Measurements from ENCODE around the gene AASS. TPM values are rescaled to one million over a fixed set of nuclear protein-coding genes. Genes with fewer than 3 reads are reported as not detected.

AASS gene
- polyA plus RNA-seq, 1 experiment = 7.1 TPM

DNA sequence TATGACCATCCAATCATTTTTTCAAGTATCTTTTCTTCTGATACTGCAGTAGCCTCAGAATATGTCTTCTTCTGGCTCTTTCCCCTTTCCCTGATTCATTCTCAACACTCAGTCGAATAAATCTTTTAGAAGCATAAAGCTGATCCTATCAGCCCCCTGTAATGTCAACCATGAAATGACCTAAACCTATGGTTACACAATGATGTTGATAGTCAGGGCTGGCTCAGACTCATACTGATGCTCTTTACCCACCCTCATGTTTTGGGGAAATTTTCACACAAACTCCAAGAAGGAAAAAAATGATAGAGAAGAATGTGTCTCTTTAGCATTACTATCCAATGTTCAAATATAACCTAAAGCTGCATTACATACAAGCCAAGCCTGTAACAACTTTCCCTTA, 76.0 kb downstream of the AASS start:
- H3K27me3 ChIP-seq (ENCODE audit: control insufficient read depth, insufficient read depth, low read length) = no peaks in the 10 kb centered on the region
- CTCF ChIA-PET = interaction anchor here (0.7 kb wide), 1 partner anchor 1446 kb away, joined by 3 read pairs; no protein-coding TSS in a partner anchor
- POLR2A ChIA-PET = no interaction called here
- no peak overlapping the region for H3K4me3 ChIP-seq (ENCODE audit: low read depth, low read length)
- DNase-seq (ENCODE audit: low read depth) = no peak
- H3K36me3 ChIP-seq (ENCODE audit: control insufficient read depth, insufficient read depth, low read length) = no peaks in the 10 kb centered on the region
- no peak for TF ChIP-seq CTCF (IDR thresholded peaks at IDR 0.05; ENCODE audit: insufficient read depth, low read depth, low read length)

- POLR2A ChIA-PET = no interaction called here
- H3K4me3 ChIP-seq (ENCODE audit: low read depth, low read length) = no peak overlapping the region
- CTCF ChIA-PET = no interaction called here
- no peaks in the 10 kb centered on the region for H3K36me3 ChIP-seq (ENCODE audit: control insufficient read depth, insufficient read depth, low read length)
- no peak for DNase-seq (ENCODE audit: low read depth)
- TF ChIP-seq CTCF (IDR thresholded peaks at IDR 0.05; ENCODE audit: insufficient read depth, low read depth, low read length) = no peak
- no peaks in the 10 kb centered on the region for H3K27me3 ChIP-seq (ENCODE audit: control insufficient read depth, insufficient read depth, low read length)
Observed at GRCh38 chr7:122067077-122067476, 77.0 kb downstream of the AASS start.

DNA sequence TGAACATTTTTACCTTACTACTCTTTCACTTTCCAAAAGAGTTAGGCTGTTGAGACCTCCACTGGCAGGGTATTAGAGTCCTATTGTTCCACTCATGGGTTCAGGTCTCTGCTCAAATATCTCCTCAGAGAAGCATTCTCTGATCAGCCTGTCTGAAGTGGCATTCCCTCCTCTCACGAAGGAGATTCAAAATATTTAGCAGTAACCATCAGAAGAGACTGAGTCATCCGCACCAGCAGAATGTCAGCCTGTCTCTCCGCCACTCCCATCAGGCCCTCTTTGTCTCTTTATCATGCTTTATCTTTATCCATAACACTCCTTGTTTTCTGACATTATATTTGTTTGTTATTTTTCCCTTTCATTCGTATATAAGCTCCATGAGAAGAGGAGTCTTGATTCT, 79.1 kb downstream of the AASS start:
- POLR2A ChIA-PET = no interaction called here
- no peak for DNase-seq (ENCODE audit: low read depth)
- no peak for TF ChIP-seq CTCF (IDR thresholded peaks at IDR 0.05; ENCODE audit: insufficient read depth, low read depth, low read length)
- Histone ChIP-seq H3K27me3 (ENCODE audit: control insufficient read depth, insufficient read depth, low read length) (no peaks in the 10 kb centered on the region), H3K4me3 (ENCODE audit: low read depth, low read length) (no peak overlapping the region), H3K36me3 (ENCODE audit: control insufficient read depth, insufficient read depth, low read length) (no peaks in the 10 kb centered on the region)
- CTCF ChIA-PET = no interaction called here

GRCh38 chr7:122063146-122063545, 80.9 kb downstream of the AASS start:
- no peak for DNase-seq (ENCODE audit: low read depth)
- no peaks in the 10 kb centered on the region for H3K27me3 ChIP-seq (ENCODE audit: control insufficient read depth, insufficient read depth, low read length)
- no peaks in the 10 kb centered on the region for H3K36me3 ChIP-seq (ENCODE audit: control insufficient read depth, insufficient read depth, low read length)
- ChIA-PET CTCF (no interaction called here), POLR2A (no interaction called here)
- H3K4me3 ChIP-seq (ENCODE audit: low read depth, low read length) = no peak overlapping the region
- no peak for TF ChIP-seq CTCF (IDR thresholded peaks at IDR 0.05; ENCODE audit: insufficient read depth, low read depth, low read length)

DNA sequence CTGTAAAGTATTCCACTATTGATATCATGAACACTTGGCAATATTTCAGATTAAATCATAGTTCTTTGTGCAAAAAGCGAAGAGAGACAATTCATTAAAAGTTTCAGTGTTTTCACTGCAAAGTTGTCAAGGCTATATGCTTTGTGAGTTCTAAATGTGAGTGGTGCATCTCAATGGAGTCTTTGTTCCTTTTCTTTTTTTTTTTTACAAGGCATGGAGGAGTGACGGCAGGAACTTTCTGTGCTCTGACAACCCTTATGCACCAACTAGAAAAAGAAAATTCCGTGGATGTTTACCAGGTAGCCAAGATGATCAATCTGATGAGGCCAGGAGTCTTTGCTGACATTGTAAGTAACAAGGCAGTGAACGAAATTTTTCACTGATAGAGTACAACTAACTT, 84.5 kb downstream of the AASS start:
- H3K36me3 ChIP-seq (ENCODE audit: control insufficient read depth, insufficient read depth, low read length) = no peaks in the 10 kb centered on the region
- no peaks in the 10 kb centered on the region for H3K27me3 ChIP-seq (ENCODE audit: control insufficient read depth, insufficient read depth, low read length)
- TF ChIP-seq CTCF (IDR thresholded peaks at IDR 0.05; ENCODE audit: insufficient read depth, low read depth, low read length) = no peak
- CTCF ChIA-PET = no interaction called here
- POLR2A ChIA-PET = no interaction called here
- no peak for DNase-seq (ENCODE audit: low read depth)
- no peak overlapping the region for H3K4me3 ChIP-seq (ENCODE audit: low read depth, low read length)
